K562 (cell line): ENCODE data around the gene CUX1. TPM values are rescaled to one million over a fixed set of nuclear protein-coding genes. Genes with fewer than 3 reads are reported as not detected.

Experiments
- ATF7 ChIP-seq: fragments of 450-650 bp; IDR thresholded peaks from 2 replicates; pipeline ENCODE4 v1.7.1; 2014; ENCODE audit warnings: mild to moderate bottlenecking, moderate library complexity
- FOXJ2 ChIP-seq: fragments of 200-800 bp; sonication (Bioruptor generic); IDR thresholded peaks from 2 replicates; pipeline ENCODE4 v1.6.1; 2016; ENCODE audit warnings: missing genetic modification characterization, missing compliant biosample characterization
- FUS ChIP-seq: fragments of 200-400 bp; formaldehyde crosslinking; optimal IDR thresholded peaks from 2 replicates; pipeline ENCODE3; 2017; ENCODE audit warnings: low read depth, low read length
- HMG20A ChIP-seq: fragments of 450-650 bp; formaldehyde crosslinking; conservative IDR thresholded peaks from 2 replicates; pipeline ENCODE4 v1.4.0; 2020; ENCODE audit warnings: mild to moderate bottlenecking, mixed read lengths
- HNRNPL ChIP-seq: fragments of 200-400 bp; formaldehyde crosslinking; IDR thresholded peaks from 2 replicates; pipeline ENCODE4 v1.6.1; 2017; ENCODE audit warnings: low read depth, mild to moderate bottlenecking, low read length
- HOXB6 ChIP-seq: fragments of 250-450 bp; sonication (Bioruptor Pico); IDR thresholded peaks from 2 replicates; pipeline ENCODE4 v1.5.1; 2022; ENCODE audit warnings: mild to moderate bottlenecking, borderline replicate concordance
- KDM2B ChIP-seq: fragments of 250-450 bp; sonication (Bioruptor Pico); IDR thresholded peaks from 2 replicates; pipeline ENCODE4 v1.8.0; 2021; ENCODE audit warnings: mild to moderate bottlenecking, moderate library complexity
- MEIS2 ChIP-seq: fragments of 450-650 bp; IDR thresholded peaks from 2 replicates; pipeline ENCODE4 v1.6.1; 2014; ENCODE audit warnings: mild to moderate bottlenecking; ENCODE audit not compliant: partially characterized antibody
- MTA3 ChIP-seq: fragments of 450-650 bp; formaldehyde crosslinking; IDR thresholded peaks from 2 replicates; pipeline ENCODE4 v1.6.1; 2017; ENCODE audit warnings: mild to moderate bottlenecking, borderline replicate concordance
- NR2C2 ChIP-seq, 2 experiments: fragments of 200-800 bp in 1 of 2; sonication (Bioruptor generic) in 1 of 2; sonication (generic) in 1 of 2; formaldehyde crosslinking in 1 of 2; IDR thresholded peaks; 2 replicates each; pipeline versions ENCODE4 v1.6.1 to v1.8.0; 2016 to 2022; ENCODE audit warnings: mild to moderate bottlenecking in 1 of 2, missing compliant biosample characterization in 1 of 2, missing genetic modification characterization in 1 of 2, missing genetic modification reagents in 1 of 2
- PTRF ChIP-seq: fragments of 450-650 bp; IDR thresholded peaks from 2 replicates; pipeline ENCODE4 v1.6.1; 2016; ENCODE audit warnings: mild to moderate bottlenecking, missing genetic modification characterization, missing compliant biosample characterization
- RBFOX2 ChIP-seq: fragments of 200-400 bp; formaldehyde crosslinking; IDR thresholded peaks from 2 replicates; pipeline ENCODE4 v1.6.1; 2017; ENCODE audit warnings: low read depth, mild to moderate bottlenecking, low read length, moderate library complexity
- SMAD4 ChIP-seq: fragments of 250-450 bp; sonication (Bioruptor Pico); conservative IDR thresholded peaks from 2 replicates; pipeline ENCODE4 v1.8.0; 2021; ENCODE audit warnings: inconsistent platforms, mild to moderate bottlenecking, moderate library complexity
- SOX6 ChIP-seq: fragments of 450-650 bp; IDR thresholded peaks from 2 replicates; pipeline ENCODE4 v1.6.1; 2014; ENCODE audit warnings: mild to moderate bottlenecking
- SRSF7 ChIP-seq: fragments of 200-400 bp; formaldehyde crosslinking; optimal IDR thresholded peaks from 2 replicates; pipeline ENCODE3; 2017; ENCODE audit warnings: mild to moderate bottlenecking, low read depth, low read length
- TRIM24 ChIP-seq, 2 experiments: fragments of 450-650 bp; IDR thresholded peaks; 2 replicates each; pipeline ENCODE4 v1.6.1; 2016
- VEZF1 ChIP-seq: fragments of 200-800 bp; sonication (Bioruptor generic); IDR thresholded peaks from 2 replicates; pipeline ENCODE4 v1.6.1; 2017; ENCODE audit warnings: missing genetic modification characterization, missing compliant biosample characterization
- ZNF408 ChIP-seq: fragments of 250-450 bp; sonication (Bioruptor Pico); IDR thresholded peaks from 2 replicates; pipeline ENCODE4 v1.4.0; 2020; ENCODE audit warnings: low read depth, mild to moderate bottlenecking, moderate library complexity
- polyA plus RNA-seq, 8 experiments: library from polyadenylated mRNA; depleted of rRNA in 4 of 8; stranded (reverse) in 5 of 8; unstranded in 3 of 8; fragments of >200 nt; fragmentation: Nextera tagmentation in 2 of 8; fragmentation: Illumina TruSeq in 1 of 8; extraction: Ambion mirVana in 2 of 8; extraction: Trizol in 1 of 8; gene quantifications; 2 replicates each; pipeline versions ENCODE4 v1.2.1 to v1.2.3, GENCODE V29; 2011 to 2014; ENCODE audit warnings: inconsistent platforms in 1 of 8, missing spikeins in 1 of 8
- total RNA-seq, 7 experiments: library from RNA; depleted of rRNA in 6 of 7; stranded (reverse); fragments of >200 nt in 6 of 7; fragmentation: Illumina TruSeq in 2 of 7; extraction: Trizol in 2 of 7; gene quantifications; 2 replicates each; pipeline versions ENCODE4 v1.2.1 to v1.2.3, GENCODE V29; 2011 to 2021; ENCODE audit warnings: low replicate concordance in 1 of 7
- TF ChIP-seq, protein P1 (sequence below): fragments of 450-650 bp; IDR thresholded peaks from 2 replicates; pipeline ENCODE4 v1.6.1; 2016; ENCODE audit warnings: mild to moderate bottlenecking
- TF ChIP-seq, protein P2 (sequence below): fragments of 450-650 bp; formaldehyde crosslinking; IDR thresholded peaks from 2 replicates; pipeline ENCODE4 v1.4.0; 2022; ENCODE audit warnings: missing genetic modification characterization
- TF ChIP-seq, protein P3 (sequence below): fragments of 450-650 bp; conservative IDR thresholded peaks from 2 replicates; pipeline ENCODE4 v1.6.1; 2016; ENCODE audit warnings: missing genetic modification characterization, low read depth, mild to moderate bottlenecking, control low read depth, missing compliant biosample characterization

CUX1 gene
- total and polyA plus RNA-seq, 9 of the 15 experiments (the other 6 are each of a cell fraction or from before 2014, with no cell fraction given) = 3.6 to 55.3 (median 25.2) TPM

DNA sequence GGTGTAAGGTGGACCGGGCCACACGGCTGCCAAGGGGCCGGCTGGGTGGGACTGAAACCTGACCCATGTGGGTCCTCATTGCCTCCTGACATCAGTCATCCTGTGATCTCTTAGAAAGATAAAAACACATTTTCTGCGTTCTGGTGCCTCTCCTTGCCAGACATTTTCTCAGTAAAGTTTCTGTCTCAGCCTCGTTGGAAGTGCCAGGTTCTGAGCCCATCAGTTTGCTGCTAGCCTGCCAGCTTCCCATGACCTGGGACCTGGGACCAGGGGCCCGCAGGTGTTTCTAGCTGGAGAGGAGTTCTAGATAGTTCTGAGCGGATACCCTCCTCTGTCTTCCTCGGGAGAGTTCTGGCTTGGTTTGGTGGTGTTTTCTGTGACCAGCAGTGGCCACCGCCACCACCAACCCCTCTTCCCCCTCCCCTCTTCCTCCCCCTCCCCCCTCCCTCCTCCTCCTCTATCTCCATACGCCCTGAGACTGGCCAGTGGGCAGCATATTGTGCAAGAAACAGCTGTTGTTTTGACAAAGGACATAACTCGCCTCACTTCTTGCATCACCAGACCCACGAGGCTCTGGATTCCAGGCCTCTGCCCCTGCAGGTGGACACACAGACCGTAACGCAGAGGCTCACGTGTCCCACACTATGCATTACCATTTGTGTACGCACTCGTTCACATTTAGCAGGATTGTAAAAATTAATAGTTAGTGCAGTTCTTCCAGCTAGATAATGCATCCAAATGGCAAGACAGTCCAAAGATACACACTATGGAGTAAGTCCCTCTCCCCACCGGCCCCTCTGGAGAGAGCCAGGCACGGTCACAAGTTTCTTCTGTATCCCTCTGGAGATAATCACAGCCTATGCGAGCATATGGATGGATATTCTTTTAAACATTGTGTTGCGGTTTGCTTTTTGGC lies 94.6 kb downstream of the CUX1 start (continued):
- TF ChIP-seq, protein P1, sequence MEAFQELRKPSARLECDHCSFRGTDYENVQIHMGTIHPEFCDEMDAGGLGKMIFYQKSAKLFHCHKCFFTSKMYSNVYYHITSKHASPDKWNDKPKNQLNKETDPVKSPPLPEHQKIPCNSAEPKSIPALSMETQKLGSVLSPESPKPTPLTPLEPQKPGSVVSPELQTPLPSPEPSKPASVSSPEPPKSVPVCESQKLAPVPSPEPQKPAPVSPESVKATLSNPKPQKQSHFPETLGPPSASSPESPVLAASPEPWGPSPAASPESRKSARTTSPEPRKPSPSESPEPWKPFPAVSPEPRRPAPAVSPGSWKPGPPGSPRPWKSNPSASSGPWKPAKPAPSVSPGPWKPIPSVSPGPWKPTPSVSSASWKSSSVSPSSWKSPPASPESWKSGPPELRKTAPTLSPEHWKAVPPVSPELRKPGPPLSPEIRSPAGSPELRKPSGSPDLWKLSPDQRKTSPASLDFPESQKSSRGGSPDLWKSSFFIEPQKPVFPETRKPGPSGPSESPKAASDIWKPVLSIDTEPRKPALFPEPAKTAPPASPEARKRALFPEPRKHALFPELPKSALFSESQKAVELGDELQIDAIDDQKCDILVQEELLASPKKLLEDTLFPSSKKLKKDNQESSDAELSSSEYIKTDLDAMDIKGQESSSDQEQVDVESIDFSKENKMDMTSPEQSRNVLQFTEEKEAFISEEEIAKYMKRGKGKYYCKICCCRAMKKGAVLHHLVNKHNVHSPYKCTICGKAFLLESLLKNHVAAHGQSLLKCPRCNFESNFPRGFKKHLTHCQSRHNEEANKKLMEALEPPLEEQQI = no peak
- 0 out of 2 replicates have a peak, but pooled peaks have one; percentile 5 for TF ChIP-seq RBFOX2
- no peak for TF ChIP-seq SRSF7
- no peak for TF ChIP-seq PTRF (tag)
- TF ChIP-seq, protein P2, sequence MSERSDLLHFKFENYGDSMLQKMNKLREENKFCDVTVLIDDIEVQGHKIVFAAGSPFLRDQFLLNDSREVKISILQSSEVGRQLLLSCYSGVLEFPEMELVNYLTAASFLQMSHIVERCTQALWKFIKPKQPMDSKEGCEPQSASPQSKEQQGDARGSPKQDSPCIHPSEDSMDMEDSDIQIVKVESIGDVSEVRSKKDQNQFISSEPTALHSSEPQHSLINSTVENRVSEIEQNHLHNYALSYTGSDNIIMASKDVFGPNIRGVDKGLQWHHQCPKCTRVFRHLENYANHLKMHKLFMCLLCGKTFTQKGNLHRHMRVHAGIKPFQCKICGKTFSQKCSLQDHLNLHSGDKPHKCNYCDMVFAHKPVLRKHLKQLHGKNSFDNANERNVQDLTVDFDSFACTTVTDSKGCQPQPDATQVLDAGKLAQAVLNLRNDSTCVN (CRISPR knock-in tag) = no peak
- peak; percentile 66 to 80 for TF ChIP-seq TRIM24 (IDR thresholded peaks at IDR 0.05)
- no peak for TF ChIP-seq HMG20A (CRISPR knock-in tag)
- peak; percentile 16; the same call in 1 of the 2 replicates for TF ChIP-seq MTA3
- TF ChIP-seq FOXJ2 = peak; percentile 61; the same call in 1 of the 2 replicates
- TF ChIP-seq, protein P3, sequence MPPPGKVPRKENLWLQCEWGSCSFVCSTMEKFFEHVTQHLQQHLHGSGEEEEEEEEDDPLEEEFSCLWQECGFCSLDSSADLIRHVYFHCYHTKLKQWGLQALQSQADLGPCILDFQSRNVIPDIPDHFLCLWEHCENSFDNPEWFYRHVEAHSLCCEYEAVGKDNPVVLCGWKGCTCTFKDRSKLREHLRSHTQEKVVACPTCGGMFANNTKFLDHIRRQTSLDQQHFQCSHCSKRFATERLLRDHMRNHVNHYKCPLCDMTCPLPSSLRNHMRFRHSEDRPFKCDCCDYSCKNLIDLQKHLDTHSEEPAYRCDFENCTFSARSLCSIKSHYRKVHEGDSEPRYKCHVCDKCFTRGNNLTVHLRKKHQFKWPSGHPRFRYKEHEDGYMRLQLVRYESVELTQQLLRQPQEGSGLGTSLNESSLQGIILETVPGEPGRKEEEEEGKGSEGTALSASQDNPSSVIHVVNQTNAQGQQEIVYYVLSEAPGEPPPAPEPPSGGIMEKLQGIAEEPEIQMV = 0 out of 2 replicates have a peak, but pooled peaks have one; percentile 14
- TF ChIP-seq KDM2B = no peak
- no peak for TF ChIP-seq ZNF408
- TF ChIP-seq VEZF1 (CRISPR knock-in tag) = peak; percentile 91
- TF ChIP-seq SOX6 = peak; percentile 64
- peak; percentile 59; the same call in 1 of the 2 replicates for TF ChIP-seq SMAD4
- TF ChIP-seq HOXB6 = no peak
- TF ChIP-seq FUS = no peak
- peak; percentile 44 for TF ChIP-seq MEIS2
- TF ChIP-seq NR2C2 (CRISPR knock-in tag; IDR thresholded peaks at IDR 0.05) = no peak
- TF ChIP-seq NR2C2 (tag; IDR thresholded peaks at IDR 0.05) = peak; percentile 27; the same call in 1 of the 2 replicates
- peak; percentile 59; the same call in 1 of the 2 replicates for TF ChIP-seq ATF7
- TF ChIP-seq HNRNPL = no peak
